GM19043 (cell line): ENCODE results near the gene CLCN3.
"Not testable (repeated sequence)": the region's sequence is repeated elsewhere in the genome, so short reads cannot be mapped to it uniquely, and the experiment has no call there.

ENCODE experiments used
- ATAC-seq: cut with Tn5 transposase; IDR thresholded peaks from one replicate; pipeline ENCODE4 v1.9.1; 2021; ENCODE audit warnings: low read depth; ENCODE audit not compliant: unreplicated experiment

The CLCN3 gene

GRCh38 chr4:169650227-169650936 lies 30.0 kb downstream of the CLCN3 start:
- ATAC-seq: no peak

- ATAC-seq: no peak
Observed at GRCh38 chr4:169652535-169652934, 32.2 kb downstream of the CLCN3 start.

GRCh38 chr4:169655401-169655800 lies 35.0 kb downstream of the CLCN3 start:
- no peak for ATAC-seq

GRCh38 chr4:169657470-169658107 lies 37.2 kb downstream of the CLCN3 start:
- no peak for ATAC-seq

GRCh38 chr4:169658196-169658595 lies 37.8 kb downstream of the CLCN3 start:
- no peak for ATAC-seq

- no peak for ATAC-seq
Observed at GRCh38 chr4:169658975-169659715, 38.8 kb downstream of the CLCN3 start.

- peak; percentile 94 for ATAC-seq
Observed at GRCh38 chr4:169659716-169660670, 39.6 kb downstream of the CLCN3 start.

GRCh38 chr4:169660929-169661328 lies 40.6 kb downstream of the CLCN3 start:
- no peak for ATAC-seq

- ATAC-seq: no peak
Observed at GRCh38 chr4:169661761-169662160, 41.4 kb downstream of the CLCN3 start.

- ATAC-seq: no peak
Observed at GRCh38 chr4:169662206-169662605, 41.8 kb downstream of the CLCN3 start.

GRCh38 chr4:169663402-169663801 lies 43.0 kb downstream of the CLCN3 start:
- ATAC-seq: no peak

GRCh38 chr4:169663831-169664230 lies 43.5 kb downstream of the CLCN3 start:
- no peak for ATAC-seq

GRCh38 chr4:169664615-169665014 lies 44.2 kb downstream of the CLCN3 start:
- no peak for ATAC-seq

GRCh38 chr4:169665046-169665737 lies 44.8 kb downstream of the CLCN3 start:
- no peak for ATAC-seq

GRCh38 chr4:169668069-169668721 lies 47.8 kb downstream of the CLCN3 start:
- no peak for ATAC-seq

GRCh38 chr4:169675825-169676224 lies 55.4 kb downstream of the CLCN3 start:
- ATAC-seq: peak; percentile 58

GRCh38 chr4:169677150-169677748 lies 56.9 kb downstream of the CLCN3 start:
- ATAC-seq: no peak

- ATAC-seq: not testable (repeated sequence)
Observed at GRCh38 chr4:169678486-169678885, 58.1 kb downstream of the CLCN3 start.
